ENCODE results near the gene CFAP43. TPM values are rescaled to one million over a fixed set of nuclear protein-coding genes. Genes with fewer than 3 reads are reported as not detected.

CFAP43 gene
- total and polyA plus RNA-seq, 4 donors = 0.10 to 0.33 (median 0.15) TPM

GRCh38 chr10:104104926-104105325, 127.2 kb downstream of the CFAP43 start:
- peaks cover 0 to 17% (median 8%) of the 10 kb centered on the region in 4 donors for H3K4me1 ChIP-seq (ENCODE audit: control insufficient read depth in 4 of 4, insufficient read depth in 4 of 4, low read length in 3 of 4)
- H3K4me3 ChIP-seq (ENCODE audit: low read depth in 1 of 3, low read length in 3 of 3) = no peak overlapping the region
- TF ChIP-seq MAX (IDR thresholded peaks at IDR 0.05) (no peak), REST (IDR thresholded peaks at IDR 0.05) (no peak), YY1 (IDR thresholded peaks at IDR 0.05) (no peak), RXRA (IDR thresholded peaks at IDR 0.05) (no peak), TAF1 (conservative IDR thresholded peaks at IDR 0.05) (no peak), SP1 (IDR thresholded peaks at IDR 0.05) (no peak), GABPA (IDR thresholded peaks at IDR 0.05 in 1 of 2, conservative IDR thresholded peaks at IDR 0.05 in 1 of 2) (no peak), HNF4A (conservative IDR thresholded peaks at IDR 0.05) (no peak), FOXA1 (IDR thresholded peaks at IDR 0.05) (no peak), RAD21 (IDR thresholded peaks at IDR 0.05) (no peak), FOXA2 (IDR thresholded peaks at IDR 0.05) (no peak), NR2F2 (IDR thresholded peaks at IDR 0.05) (no peak), HNF4G (IDR thresholded peaks at IDR 0.05) (no peak), ZBTB33 (IDR thresholded peaks at IDR 0.05) (no peak), JUND (IDR thresholded peaks at IDR 0.05) (no peak), ATF3 (IDR thresholded peaks at IDR 0.05) (no peak), CTCF (IDR thresholded peaks at IDR 0.05; ENCODE audit: low read depth, low read length, missing input control) (no peak), EGR1 (IDR thresholded peaks at IDR 0.05; ENCODE audit: low read depth in 2 of 2) (no peak)
- H3K9ac ChIP-seq (ENCODE audit: low read depth in 1 of 2, low read length in 2 of 2) = no peak overlapping the region
- H3K27me3 ChIP-seq (ENCODE audit: control insufficient read depth in 4 of 4, insufficient read depth in 4 of 4, low read length in 3 of 4) = no peaks in the 10 kb centered on the region
- DNase-seq (ENCODE audit: low spot score) = no peak
- H3K9me3 ChIP-seq (ENCODE audit: control insufficient read depth in 4 of 4, low read length in 3 of 4) = no peaks in the 10 kb centered on the region
- H3K36me3 ChIP-seq (ENCODE audit: control insufficient read depth in 4 of 4, insufficient read depth in 3 of 4, low read depth in 1 of 4, low read length in 3 of 4) = no peaks in the 10 kb centered on the region
- 96% methylated on average over 2 of the region's 2 CpGs for WGBS
- H3K27ac ChIP-seq (ENCODE audit: low read depth in 1 of 2, low read length in 2 of 2) = no peak overlapping the region

All from liver (tissue), 9 donors.